Spleen (tissue), 7 donors: ENCODE results near the gene GM2A.

Experiments used
- POLR2A ChIP-seq, 3 donors: fragments of 450-650 bp; IDR thresholded peaks; one replicate each; pipeline ENCODE4 v1.5.1; 2017; ENCODE audit warnings: antibody characterized with exemption in 3 of 3, mild to moderate bottlenecking in 1 of 3
- POLR2AphosphoS5 ChIP-seq, 3 donors: sonication (generic); formaldehyde crosslinking; IDR thresholded peaks; one replicate each; pipeline ENCODE4 v1.5.1; 2017; ENCODE audit warnings: antibody characterized with exemption in 3 of 3
- TF ChIP-seq, protein P1 (sequence below), 11 experiments: fragments of 200-600 bp in 7 of 11; fragments of 450-650 bp in 4 of 11; sonication (generic) in 4 of 11; IDR thresholded peaks in 8 of 11; conservative IDR thresholded peaks in 3 of 11; 1 replicate in 7 of 11; 2 replicates in 4 of 11; pipeline versions ENCODE4 v1.4.0 to v1.8.0; 2016 to 2021; ENCODE audit warnings: antibody characterized with exemption in 11 of 11, inconsistent platforms in 4 of 11, mild to moderate bottlenecking in 1 of 11
- donor health status: DM: no; HTN: no; CAD: no; lungs with moderate emphysema.
- donor health status: DM: no; HTN: no; CAD: no.
- donor health status: DM: no; HTN: no; CAD: no.

DNA sequence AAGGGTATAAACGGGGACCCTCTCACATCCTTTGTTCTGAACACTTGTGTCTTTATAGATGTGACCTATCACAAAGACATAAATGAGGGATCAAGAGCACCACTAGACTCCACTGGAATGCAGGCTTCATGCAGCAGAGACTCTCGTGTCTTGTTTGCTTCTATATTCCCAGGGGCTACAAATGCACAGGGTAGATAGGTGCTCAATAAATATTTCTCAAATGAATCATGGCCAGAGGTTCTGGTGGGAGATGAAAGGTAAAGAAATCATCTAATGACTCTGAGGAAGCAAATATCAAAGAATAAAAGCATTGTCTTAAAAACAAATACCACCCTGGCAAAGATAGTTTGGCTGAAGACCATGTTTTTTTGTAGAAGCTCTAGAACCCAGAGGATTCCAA, 44.0 kb downstream of the GM2A start:
- TF ChIP-seq, protein P1, sequence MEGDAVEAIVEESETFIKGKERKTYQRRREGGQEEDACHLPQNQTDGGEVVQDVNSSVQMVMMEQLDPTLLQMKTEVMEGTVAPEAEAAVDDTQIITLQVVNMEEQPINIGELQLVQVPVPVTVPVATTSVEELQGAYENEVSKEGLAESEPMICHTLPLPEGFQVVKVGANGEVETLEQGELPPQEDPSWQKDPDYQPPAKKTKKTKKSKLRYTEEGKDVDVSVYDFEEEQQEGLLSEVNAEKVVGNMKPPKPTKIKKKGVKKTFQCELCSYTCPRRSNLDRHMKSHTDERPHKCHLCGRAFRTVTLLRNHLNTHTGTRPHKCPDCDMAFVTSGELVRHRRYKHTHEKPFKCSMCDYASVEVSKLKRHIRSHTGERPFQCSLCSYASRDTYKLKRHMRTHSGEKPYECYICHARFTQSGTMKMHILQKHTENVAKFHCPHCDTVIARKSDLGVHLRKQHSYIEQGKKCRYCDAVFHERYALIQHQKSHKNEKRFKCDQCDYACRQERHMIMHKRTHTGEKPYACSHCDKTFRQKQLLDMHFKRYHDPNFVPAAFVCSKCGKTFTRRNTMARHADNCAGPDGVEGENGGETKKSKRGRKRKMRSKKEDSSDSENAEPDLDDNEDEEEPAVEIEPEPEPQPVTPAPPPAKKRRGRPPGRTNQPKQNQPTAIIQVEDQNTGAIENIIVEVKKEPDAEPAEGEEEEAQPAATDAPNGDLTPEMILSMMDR (IDR thresholded peaks at IDR 0.05 in 8 of 11, conservative IDR thresholded peaks at IDR 0.05 in 3 of 11): no peak
- TF ChIP-seq POLR2AphosphoS5 (IDR thresholded peaks at IDR 0.05) (no peak), POLR2A (IDR thresholded peaks at IDR 0.05) (no peak)
